IPS-18c (cell line): ENCODE results near the gene MDC1.
A peak's percentile ranks its signal among the peaks of the same experiment; 100 is the strongest.
"Not testable (repeated sequence)": the region's sequence is repeated elsewhere in the genome, so short reads cannot be mapped to it uniquely, and the experiment has no call there.

Experiments used
- H3K4me3 ChIP-seq: 2 replicates; pipeline ENCODE4 v1.7.0; 2013; ENCODE audit warnings: low read depth, mild to moderate bottlenecking, low read length, moderate library complexity; ENCODE audit not compliant: insufficient read depth
- H3K9me3 ChIP-seq: one replicate; pipeline ENCODE4 v1.6.1; 2013; ENCODE audit warnings: mild to moderate bottlenecking, low read length, moderate library complexity; ENCODE audit not compliant: control insufficient read depth, insufficient read depth

The MDC1 gene, protein sequence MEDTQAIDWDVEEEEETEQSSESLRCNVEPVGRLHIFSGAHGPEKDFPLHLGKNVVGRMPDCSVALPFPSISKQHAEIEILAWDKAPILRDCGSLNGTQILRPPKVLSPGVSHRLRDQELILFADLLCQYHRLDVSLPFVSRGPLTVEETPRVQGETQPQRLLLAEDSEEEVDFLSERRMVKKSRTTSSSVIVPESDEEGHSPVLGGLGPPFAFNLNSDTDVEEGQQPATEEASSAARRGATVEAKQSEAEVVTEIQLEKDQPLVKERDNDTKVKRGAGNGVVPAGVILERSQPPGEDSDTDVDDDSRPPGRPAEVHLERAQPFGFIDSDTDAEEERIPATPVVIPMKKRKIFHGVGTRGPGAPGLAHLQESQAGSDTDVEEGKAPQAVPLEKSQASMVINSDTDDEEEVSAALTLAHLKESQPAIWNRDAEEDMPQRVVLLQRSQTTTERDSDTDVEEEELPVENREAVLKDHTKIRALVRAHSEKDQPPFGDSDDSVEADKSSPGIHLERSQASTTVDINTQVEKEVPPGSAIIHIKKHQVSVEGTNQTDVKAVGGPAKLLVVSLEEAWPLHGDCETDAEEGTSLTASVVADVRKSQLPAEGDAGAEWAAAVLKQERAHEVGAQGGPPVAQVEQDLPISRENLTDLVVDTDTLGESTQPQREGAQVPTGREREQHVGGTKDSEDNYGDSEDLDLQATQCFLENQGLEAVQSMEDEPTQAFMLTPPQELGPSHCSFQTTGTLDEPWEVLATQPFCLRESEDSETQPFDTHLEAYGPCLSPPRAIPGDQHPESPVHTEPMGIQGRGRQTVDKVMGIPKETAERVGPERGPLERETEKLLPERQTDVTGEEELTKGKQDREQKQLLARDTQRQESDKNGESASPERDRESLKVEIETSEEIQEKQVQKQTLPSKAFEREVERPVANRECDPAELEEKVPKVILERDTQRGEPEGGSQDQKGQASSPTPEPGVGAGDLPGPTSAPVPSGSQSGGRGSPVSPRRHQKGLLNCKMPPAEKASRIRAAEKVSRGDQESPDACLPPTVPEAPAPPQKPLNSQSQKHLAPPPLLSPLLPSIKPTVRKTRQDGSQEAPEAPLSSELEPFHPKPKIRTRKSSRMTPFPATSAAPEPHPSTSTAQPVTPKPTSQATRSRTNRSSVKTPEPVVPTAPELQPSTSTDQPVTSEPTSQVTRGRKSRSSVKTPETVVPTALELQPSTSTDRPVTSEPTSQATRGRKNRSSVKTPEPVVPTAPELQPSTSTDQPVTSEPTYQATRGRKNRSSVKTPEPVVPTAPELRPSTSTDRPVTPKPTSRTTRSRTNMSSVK (N-terminal part only)

DNA sequence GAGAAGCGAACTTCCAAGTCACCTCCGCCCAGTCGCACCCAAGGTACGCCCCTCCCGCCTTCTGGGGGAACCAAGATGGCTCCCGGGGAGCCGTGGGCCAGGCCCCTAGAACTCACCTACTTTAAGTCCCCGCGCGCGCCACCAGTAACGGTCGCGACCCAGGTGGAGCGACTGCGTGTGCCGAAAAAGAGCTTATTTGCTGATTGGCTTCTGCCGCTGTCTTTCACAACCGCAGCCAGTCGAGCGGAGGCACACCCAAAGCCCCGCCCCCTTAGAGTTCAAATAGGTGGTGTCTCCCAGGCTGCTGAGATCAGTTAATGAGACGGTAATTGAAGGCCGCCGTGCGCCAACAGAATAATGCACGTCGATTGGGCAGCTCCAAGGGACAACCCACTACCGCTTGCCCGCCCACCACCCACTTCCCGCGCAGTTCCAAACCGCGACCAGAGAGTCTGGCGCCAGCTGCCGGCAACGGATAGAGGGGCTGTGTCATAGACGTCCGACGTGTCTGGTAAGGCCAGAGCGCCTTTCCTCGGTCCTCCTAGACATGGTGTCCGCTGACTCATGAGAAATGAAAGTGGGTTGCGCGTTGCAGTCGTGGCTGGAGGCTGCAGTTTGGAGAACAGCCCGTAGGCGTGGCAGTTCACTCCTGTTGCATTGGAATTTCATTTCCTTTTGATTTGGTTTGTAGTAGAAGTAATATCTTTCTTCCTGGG lies at the start of gene MDC1:
Gene MDC1, minus strand, starts transcription at position 153 of the 716 bp plus-strand sequence. CDS start 2,106 bp downstream, outside the sequence.
- Histone ChIP-seq H3K9me3 (no peaks in the 10 kb centered on the region), H3K4me3 (peak within 1 kb of the TSS; percentile 67)

DNA sequence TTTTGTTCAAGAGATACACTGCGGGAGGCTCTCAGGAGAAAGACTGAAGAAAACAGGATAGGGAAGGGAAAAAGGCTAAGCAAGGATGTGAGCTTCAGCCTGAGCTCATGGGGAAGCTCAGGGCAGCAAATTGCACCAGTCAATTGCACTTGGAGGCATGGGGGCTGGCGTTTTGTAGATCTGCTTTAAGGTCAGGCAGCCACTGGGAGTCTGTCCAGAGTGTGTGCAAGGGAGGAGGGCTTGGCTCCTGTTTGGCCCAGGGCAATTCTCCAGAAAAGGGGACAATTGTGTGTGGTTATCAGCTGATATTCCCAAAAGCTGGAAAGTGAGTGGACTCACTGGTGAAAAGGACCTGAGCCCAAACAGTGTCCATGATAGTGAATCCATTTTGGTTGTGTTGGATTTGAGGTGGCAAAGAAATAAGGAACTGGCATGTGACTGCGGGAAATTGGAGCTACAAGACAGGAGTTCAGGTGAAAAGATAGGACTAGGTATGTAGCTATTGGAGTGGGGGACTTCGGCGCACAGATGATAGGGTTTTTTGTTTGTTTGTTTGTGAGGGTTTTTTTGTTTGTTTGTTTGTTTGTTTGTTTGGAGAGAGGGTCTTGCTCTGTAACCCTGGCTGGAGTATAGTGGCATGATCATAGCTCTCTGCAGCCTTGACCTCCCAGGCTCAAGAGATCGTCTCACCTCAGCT lies 49.5 kb upstream of the MDC1 start:
- Histone ChIP-seq H3K4me3 (no peak overlapping the region), H3K9me3 (no peaks in the 10 kb centered on the region)

DNA sequence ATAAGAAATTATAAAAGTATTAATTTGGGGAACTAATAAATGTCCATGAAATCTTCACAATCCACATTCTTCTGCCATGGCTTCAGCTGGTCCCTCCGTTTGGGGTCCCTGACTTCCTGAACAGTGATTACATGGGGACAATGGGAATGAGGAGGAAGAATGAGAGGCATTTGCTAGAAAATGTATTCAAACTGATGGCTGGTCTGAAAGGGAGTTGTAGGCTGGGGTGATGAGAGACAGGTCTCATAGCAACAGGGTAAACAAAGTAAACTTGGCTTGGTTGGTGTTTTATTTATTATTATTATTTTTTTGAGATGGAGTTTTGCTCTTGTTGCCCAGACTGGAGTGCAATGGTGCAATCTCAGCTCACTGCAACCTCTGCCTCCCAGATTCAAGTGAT lies 48.4 kb upstream of the MDC1 start:
- not testable (repeated sequence) for H3K4me3 ChIP-seq, H3K9me3 ChIP-seq

DNA sequence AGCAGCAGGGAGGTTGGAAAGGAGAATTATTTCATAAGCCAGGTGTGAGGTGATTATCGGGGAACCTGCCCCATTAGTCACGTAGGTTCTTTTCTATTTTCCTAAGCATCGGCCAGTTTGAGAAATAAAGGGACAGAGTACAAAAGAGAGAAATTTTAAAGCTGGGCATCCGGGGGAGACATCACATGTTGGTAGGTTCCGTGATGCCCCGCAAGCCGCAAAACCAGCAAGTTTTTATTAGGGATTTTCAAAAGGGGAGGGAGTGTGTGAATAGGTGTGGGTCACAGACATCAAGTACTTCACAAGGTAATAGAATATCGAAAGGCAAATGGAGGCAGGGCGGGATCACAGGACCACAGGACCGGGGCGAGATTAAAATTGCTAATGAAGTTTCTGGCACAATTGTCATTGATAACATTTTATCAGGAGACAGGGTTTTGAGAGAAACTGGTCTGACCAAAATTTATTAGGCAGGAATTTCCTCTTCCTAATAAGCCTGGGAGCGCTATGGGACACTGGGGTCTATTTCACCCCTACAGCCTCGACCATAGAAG lies 47.5 kb upstream of the MDC1 start:
- H3K4me3 ChIP-seq, H3K9me3 ChIP-seq: not testable (repeated sequence)

DNA sequence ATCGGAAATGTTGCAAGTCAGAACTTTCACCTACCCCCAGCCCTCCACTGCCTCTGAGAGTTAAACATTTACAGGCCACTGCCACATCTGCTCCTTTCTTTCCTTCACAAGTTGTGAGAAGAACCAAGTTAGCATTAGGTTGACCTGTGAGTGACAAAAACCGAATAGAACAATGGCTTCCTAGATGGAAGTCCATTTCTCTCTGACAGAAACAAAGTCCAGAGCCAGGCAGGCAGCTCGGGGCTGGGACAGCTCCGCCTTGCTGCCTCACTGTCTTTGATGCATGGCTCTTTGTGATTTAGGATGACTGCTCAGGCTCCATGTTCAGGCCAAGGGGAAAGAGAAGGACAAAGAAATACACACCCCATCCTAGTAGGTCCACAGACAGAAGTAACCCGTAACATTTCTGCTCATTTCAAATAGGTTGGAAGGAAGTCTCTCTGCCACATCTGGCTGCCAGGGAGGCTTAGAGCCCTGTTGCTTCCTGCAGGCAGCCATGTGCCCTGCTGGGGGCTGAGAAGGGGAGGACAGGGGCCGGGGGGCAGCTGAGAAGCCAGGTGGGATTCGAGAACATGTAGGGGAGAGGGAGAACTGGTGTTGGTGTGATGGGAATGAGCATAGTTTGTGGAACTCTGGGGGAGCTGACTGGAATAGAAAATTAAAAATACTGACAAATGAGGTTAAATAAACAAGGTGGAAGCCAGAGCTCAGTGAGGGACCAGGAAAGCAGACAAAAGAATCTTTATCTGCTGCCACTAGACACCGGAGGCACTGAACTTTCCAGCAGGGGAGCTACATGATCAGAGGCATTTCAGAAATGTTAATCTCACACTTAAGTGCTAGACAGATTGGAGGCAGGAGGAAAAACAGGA lies 46.8 kb upstream of the MDC1 start:
- H3K4me3 ChIP-seq, result no peak overlapping the region; the same call in 1 of the 2 replicates
- H3K9me3 ChIP-seq, result no peaks in the 10 kb centered on the region

DNA sequence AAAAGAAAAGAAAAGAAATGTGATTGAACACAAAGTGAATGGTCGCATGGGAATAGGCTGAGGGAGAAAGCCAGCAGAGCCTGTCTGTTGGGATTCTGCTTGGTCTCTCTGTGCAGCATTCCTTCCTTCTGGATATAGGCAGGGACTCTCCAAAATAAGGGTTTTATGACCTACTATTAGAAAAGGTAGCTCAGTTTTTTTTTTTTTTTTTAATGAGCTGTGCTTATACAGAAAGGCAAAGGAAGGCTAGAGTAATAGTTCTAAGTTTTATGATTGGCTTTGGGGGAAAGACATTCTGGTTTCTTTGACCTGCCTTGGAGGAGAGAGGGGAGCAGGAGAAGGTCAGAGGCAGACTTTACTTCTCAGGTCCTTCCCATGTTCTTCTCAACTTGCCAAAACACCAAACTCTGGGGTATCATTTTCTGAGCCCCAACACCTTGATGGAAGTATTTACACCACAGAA lies 46.1 kb upstream of the MDC1 start:
- Histone ChIP-seq H3K4me3 (no peak overlapping the region), H3K9me3 (no peaks in the 10 kb centered on the region)

DNA sequence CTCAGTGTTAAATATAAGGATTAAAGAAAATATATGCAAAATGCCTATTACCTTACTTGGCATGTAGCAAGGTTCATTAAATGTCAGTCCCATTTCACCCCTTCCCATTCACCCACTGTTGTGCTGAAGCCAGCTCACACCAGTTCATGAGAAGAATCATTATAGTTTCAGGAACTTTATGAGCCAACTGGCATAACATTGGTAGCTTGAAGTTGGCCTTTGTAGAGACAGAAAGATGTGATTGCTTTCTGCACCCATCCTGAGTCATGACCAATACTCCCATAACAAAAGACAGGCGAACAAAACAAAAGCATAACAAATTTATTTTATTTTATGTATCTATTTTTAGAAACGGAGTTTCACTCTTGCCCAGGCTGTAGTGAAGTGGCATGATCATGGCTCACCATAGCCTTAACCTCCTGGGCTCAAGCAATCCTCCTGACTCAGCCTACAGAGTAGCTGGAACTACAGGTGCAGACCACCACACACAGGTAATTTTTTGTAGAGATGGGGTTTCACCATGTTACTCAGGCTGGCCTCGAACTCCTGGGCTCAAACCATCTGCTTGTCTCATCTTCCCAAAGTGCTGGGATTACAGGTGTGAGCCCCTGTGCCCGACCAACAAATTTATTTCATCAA lies 44.8 kb upstream of the MDC1 start:
- no peak overlapping the region for H3K4me3 ChIP-seq
- H3K9me3 ChIP-seq, result no peaks in the 10 kb centered on the region

DNA sequence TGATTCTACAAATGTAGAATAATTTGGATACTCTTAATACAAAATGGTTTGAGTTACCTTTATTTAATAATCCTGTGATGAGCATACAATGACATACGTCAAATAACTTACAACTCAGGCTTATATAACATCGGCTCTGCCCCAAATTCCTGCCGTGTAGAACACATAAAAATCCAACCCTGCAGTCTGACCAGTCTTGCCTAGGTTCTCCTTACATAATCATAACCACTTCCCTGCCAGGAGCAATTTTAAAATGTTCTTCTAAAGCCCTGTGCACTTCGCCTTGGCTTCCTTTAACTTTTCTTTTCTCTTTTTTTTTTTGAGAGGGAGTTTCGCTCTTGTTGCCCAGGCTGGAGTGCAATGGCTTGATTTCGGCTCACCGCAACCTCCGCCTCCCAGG lies 43.5 kb upstream of the MDC1 start:
- Histone ChIP-seq H3K9me3 (no peaks in the 10 kb centered on the region), H3K4me3 (no peak overlapping the region)

DNA sequence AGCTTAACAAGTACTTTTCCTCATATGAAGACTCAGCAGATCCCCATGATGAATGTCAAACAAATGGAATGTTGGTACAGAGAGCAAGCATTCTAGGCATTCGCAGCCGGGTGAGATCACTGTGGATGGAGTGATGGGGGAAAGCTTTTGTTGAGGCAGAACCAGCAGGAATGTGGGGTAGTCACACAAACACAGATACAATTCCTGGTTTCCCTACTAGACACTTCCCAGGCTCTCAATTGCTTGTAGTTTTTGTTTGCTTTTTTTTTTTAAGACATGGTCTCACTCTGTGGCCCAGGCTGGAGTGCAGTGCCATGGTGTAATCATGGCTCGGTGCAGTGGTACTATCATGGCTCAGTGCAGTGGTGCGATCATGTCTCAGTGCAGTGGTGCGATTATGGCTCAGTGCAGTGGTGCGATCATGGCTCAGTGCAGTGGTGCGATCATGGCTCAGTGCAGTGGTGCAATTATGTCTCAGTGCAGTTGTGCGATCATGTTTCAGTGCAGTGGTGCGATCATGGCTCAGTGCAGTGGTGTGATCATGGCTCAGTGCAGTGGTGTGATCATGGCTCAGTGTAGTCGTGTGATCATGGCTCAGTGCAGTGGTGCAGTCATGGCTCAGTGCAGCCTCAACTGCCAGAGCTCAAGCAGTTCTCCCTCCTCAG lies 42.6 kb upstream of the MDC1 start:
- no peaks in the 10 kb centered on the region for H3K9me3 ChIP-seq
- no peak overlapping the region for H3K4me3 ChIP-seq

DNA sequence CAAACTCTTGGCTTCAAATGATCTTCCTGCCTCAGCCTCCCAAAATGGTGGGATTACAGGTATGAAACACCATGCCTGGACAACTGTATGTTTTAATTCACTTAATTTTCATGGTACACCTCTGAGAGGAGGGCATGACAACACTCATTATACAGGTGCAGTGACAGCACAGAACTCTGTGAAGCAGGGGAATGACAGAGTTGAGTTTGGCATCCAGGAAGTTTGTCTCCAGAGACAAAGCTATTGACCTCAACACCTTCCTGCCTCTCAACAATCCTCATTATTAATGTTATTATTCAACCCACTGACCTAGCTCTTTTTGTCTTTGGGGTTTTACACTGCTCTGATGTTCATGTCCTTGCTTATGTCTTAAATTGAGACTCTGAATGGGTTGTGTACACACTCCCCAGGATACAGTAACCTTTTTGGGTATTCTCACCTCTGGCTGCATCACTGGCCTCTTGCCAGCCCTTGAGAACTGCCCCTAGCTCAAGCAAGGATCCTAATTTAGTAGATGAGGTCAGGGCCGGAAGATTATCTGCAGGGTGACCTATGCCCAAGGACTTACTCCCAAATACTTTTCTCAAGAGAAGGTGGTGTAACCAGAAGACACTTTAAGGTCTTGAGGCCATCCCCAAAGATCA lies 40.3 kb upstream of the MDC1 start:
- Histone ChIP-seq H3K9me3 (no peaks in the 10 kb centered on the region), H3K4me3 (no peak overlapping the region)

DNA sequence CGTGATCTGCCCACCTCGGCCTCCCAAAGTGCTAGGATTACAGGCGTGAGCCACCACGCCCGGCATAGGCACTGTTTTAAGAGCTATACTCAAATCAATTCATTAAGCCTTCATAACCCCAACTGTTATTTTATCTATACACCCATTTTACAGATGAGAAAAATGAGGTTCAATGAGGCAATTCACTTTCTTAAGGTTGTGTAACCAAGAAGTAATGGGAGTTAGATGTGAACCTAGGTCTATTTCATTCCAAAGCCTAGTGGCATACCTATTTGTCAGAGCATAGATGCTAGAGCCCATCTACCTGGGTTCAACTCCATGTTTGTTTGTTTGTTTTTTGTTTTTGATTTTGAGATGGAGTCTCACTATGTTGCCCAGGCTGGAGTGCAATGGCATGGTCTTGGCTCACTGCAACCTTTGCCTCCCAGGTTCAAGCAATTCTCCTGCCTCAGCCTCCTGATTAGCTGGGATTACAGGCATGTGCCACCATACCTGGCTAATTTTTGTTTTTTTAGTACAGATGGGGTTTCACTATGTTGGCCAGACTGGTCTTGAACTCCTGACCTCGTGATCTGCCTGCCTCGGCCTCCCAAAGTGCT lies 39.4 kb upstream of the MDC1 start:
- not testable (repeated sequence) for H3K4me3 ChIP-seq, H3K9me3 ChIP-seq

DNA sequence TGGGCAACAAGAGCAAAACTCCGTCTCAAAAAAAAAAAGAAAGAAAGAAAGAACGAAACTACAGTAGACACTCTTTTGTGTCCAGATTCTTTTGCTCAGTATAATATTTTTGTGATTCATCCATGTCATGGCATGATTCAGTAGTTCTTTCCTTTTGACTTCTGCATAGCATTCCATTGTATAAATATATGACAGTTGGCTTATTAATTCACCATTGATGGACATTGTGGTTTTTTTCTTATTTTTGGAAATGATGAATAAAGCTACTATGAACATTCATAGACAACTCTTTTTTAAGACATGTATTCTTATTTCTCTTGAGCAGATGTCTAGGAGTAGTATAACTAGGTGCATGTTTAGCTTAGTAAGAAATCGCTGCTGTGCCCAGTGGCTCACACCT lies 37.5 kb upstream of the MDC1 start:
- Histone ChIP-seq H3K9me3 (no peaks in the 10 kb centered on the region), H3K4me3 (no peak overlapping the region)

DNA sequence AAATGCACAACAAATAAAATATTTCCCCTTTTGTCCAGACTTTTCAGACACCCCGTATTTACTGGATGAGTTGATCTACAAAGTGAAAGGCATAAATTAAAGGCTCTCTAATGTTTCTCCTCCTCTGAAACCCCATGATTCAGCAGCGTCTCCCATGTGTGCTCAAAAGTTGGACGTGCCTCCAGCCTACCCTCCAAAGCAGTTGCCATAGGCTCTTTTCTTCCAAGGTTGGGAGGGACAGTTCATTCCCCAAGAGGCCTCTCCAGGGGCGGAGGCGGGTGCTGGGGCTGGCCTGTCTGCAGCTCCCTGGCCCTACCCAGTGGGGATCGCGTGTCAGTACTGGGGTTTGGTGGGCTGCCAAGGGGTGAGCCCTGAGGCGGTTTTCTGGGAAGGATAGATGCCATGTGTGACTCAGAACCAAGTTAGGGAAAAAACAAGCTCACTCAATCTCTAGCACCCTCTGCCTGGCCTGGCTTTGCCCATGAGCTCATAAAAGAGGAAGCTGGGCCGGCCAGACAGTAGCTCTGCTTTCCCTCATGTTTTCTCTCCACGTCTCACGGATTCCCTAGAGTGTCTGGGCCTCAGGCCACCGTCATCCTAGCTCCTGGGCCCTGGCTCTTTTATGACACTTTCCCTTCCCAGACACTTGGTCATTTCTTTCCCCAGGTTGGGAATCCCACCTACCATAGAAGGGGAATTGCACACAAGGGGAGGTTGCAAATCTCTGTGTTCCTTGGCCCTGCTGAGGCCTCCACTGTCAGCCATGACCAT lies 35.3 kb upstream of the MDC1 start:
- H3K9me3 ChIP-seq, result no peaks in the 10 kb centered on the region
- H3K4me3 ChIP-seq, result no peak overlapping the region
